ENCODE results near the gene AXIN2.

DNA sequence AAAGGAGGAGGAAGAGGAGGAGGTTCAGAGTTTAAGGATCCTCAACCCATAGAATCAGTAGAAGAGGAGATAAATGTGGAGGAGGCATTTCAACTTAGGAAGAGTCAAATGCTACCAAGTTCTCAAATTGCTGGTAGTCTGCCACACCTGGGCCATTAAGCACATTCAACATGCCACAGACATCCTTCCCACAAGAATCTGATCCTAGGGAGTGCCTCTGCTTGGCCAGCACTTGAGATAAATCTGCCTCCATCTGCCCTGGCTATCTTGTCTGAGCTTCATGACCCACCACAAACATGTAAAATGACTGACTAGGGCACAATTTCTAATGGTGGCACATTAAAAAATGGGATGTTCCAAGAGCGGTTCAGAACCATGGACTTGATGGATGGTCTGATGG is 37.3 kb upstream of the AXIN2 start:
- TF ChIP-seq CTCF (IDR thresholded peaks at IDR 0.05; ENCODE audit: insufficient read depth, low read length): no peak
- no peak for TF ChIP-seq GABPA (IDR thresholded peaks at IDR 0.05; ENCODE audit: low read depth)
